B cell (primary cell): Measurements from ENCODE around the gene PDHB. TPM values are rescaled to one million over a fixed set of nuclear protein-coding genes. Genes with fewer than 3 reads are reported as not detected.

ENCODE experiments used
- ATAC-seq: fragments of 200-7000 bp; cut with Tn5 transposase; one replicate; pipeline ENCODE4 v1.10.0; 2021; ENCODE audit warnings: low read depth, mild to moderate bottlenecking, moderate number of reproducible peaks, moderate library complexity
- CTCF ChIA-PET: fragments of 350-600 bp; sonication (Branson Sonifier 250); formaldehyde crosslinking; loops from one replicate; lab custom pipeline; 2021; ENCODE audit warnings: antibody characterized with exemption, inconsistent platforms; lab: Charles Lee
- POLR2A ChIA-PET: fragments of 350-600 bp; sonication (Branson Sonifier 250); formaldehyde crosslinking; loops from one replicate; lab custom pipeline; 2021; ENCODE audit warnings: antibody characterized with exemption; lab: Charles Lee
- DNase-seq: peaks from one replicate; pipeline ENCODE4 v3.0.0; 2013
- H2AFZ ChIP-seq: 2 replicates; pipeline ENCODE4 v1.6.1; 2012; ENCODE audit warnings: mild to moderate bottlenecking, low read depth, low read length; ENCODE audit not compliant: insufficient read depth, poor library complexity, severe bottlenecking
- H3K27ac ChIP-seq, 2 donors: 1 replicate in 1 of 2; 2 replicates in 1 of 2; pipeline ENCODE4 v1.5.1; 2012 to 2013; ENCODE audit warnings: low read length in 2 of 2, mild to moderate bottlenecking in 2 of 2, moderate library complexity in 1 of 2
- H3K27me3 ChIP-seq, 4 experiments: fragments of 200-600 bp in 1 of 4; sonication (generic) in 1 of 4; replicated peaks in 1 of 4; 1 replicate in 2 of 4; 2 replicates in 2 of 4; pipeline versions ENCODE4 v1.6.1 to v1.7.0; 2013 to 2016; ENCODE audit warnings: low read length in 3 of 4, mild to moderate bottlenecking in 2 of 4, mixed read lengths in 1 of 4, moderate library complexity in 1 of 4; ENCODE audit not compliant: insufficient read depth in 4 of 4, control insufficient read depth in 3 of 4; ENCODE audit errors: control extremely low read depth in 1 of 4
- H3K36me3 ChIP-seq, 2 experiments: replicated peaks in 1 of 2; 1 replicate in 1 of 2; 2 replicates in 1 of 2; pipeline versions ENCODE4 v1.6.1 to v1.7.1; 2013; ENCODE audit warnings: low read length in 1 of 2; ENCODE audit not compliant: insufficient read depth in 2 of 2, control insufficient read depth in 1 of 2; ENCODE audit errors: control extremely low read depth in 1 of 2, extremely low read depth in 1 of 2
- H3K4me1 ChIP-seq, 2 donors: fragments of 200-600 bp in 1 of 2; sonication (generic) in 1 of 2; 1 replicate in 1 of 2; 2 replicates in 1 of 2; pipeline versions ENCODE4 v1.5.1 to v1.6.1; 2013 to 2017; ENCODE audit warnings: low read length in 2 of 2; ENCODE audit not compliant: control insufficient read depth in 2 of 2, insufficient read depth in 2 of 2
- H3K4me2 ChIP-seq: replicated peaks from 2 replicates; pipeline ENCODE3; 2012; ENCODE audit warnings: mild to moderate bottlenecking, low read depth, low read length; ENCODE audit not compliant: poor library complexity, severe bottlenecking
- H3K4me3 ChIP-seq, 5 experiments: fragments of 200-600 bp in 1 of 5; sonication (generic) in 1 of 5; 1 replicate in 3 of 5; 2 replicates in 2 of 5; pipeline versions ENCODE4 v1.5.1 to v1.7.0; 2011 to 2016; ENCODE audit warnings: low read length in 4 of 5, mild to moderate bottlenecking in 4 of 5, low read depth in 2 of 5, control low read depth in 1 of 5, moderate library complexity in 1 of 5; ENCODE audit not compliant: insufficient read depth in 1 of 5; ENCODE audit errors: control extremely low read depth in 1 of 5, extremely low read depth in 1 of 5
- H3K79me2 ChIP-seq: fragments of 200-600 bp; sonication (generic); one replicate; pipeline ENCODE4 v1.6.0; 2016; ENCODE audit warnings: low read length; ENCODE audit not compliant: control insufficient read depth, insufficient read depth
- H3K9ac ChIP-seq: fragments of 200-600 bp; sonication (generic); 2 replicates; pipeline ENCODE4 v1.6.1; 2017; ENCODE audit warnings: mild to moderate bottlenecking, low read length, moderate library complexity
- H3K9me3 ChIP-seq, 3 donors: one replicate each; pipeline versions ENCODE4 v1.6.1 to v1.7.1; 2013; ENCODE audit warnings: low read length in 2 of 3; ENCODE audit not compliant: control insufficient read depth in 2 of 3, insufficient read depth in 1 of 3; ENCODE audit errors: control extremely low read depth in 1 of 3
- H4K20me1 ChIP-seq: 2 replicates; pipeline ENCODE4 v1.6.0; 2012; ENCODE audit warnings: mild to moderate bottlenecking, low read length; ENCODE audit not compliant: insufficient read depth, control insufficient read depth, poor library complexity, severe bottlenecking
- H3K27ac Mint-ChIP-seq: one replicate; pipeline ENCODE4 v1.8.0; 2021; ENCODE audit warnings: mixed read lengths
- H3K27me3 Mint-ChIP-seq: one replicate; pipeline ENCODE4 v1.8.0; 2021; ENCODE audit warnings: mixed read lengths
- H3K4me1 Mint-ChIP-seq: one replicate; pipeline ENCODE4 v1.8.0; 2021; ENCODE audit warnings: mixed read lengths
- H3K4me3 Mint-ChIP-seq: one replicate; pipeline ENCODE4 v1.8.0; 2021; ENCODE audit warnings: mixed read lengths
- H3K9me3 Mint-ChIP-seq: one replicate; pipeline ENCODE4 v1.8.0; 2022; ENCODE audit warnings: mixed read lengths; ENCODE audit not compliant: insufficient read depth
- CTCF ChIP-seq: fragments of 200-600 bp; IDR thresholded peaks from one replicate; pipeline ENCODE4 v1.8.0; 2022; ENCODE audit warnings: antibody characterized with exemption, mild to moderate bottlenecking
- EZH2 ChIP-seq: IDR thresholded peaks from 2 replicates; pipeline ENCODE4 v1.6.1; 2012; ENCODE audit warnings: borderline replicate concordance, low read depth, mild to moderate bottlenecking, moderate library complexity, low read length; ENCODE audit not compliant: insufficient read depth, poor library complexity, severe bottlenecking
- WGBS: methylation state at CpG from one replicate; pipeline ENCODE4 v1.1.5; 2013; ENCODE audit warnings: missing lambda C conversion rate; ENCODE audit not compliant: insufficient coverage; 5-methylcytosine and 5-hydroxymethylcytosine counted together
- intact Hi-C: fragments of 100-400 bp; cut with micrococcal nuclease; formaldehyde crosslinking; loops from one replicate; pipeline ENCODE4 v1.10.0; 2022
- polyA plus RNA-seq: library from polyadenylated mRNA; depleted of rRNA; stranded (reverse); fragments of >200 nt; gene quantifications from 2 replicates; pipeline ENCODE4 v1.2.3, GENCODE V29; 2012
- total RNA-seq, 2 donors: library from RNA; stranded (reverse); fragments of 120-200 nt in 1 of 2; gene quantifications; 1 replicate in 1 of 2; 2 replicates in 1 of 2; pipeline versions ENCODE4 v1.2.3 to v1.2.4, GENCODE V29; 2013 to 2022

Gene PDHB
- total and polyA plus RNA-seq, 2 donors (not counting 1 experiment from before 2014, with no cell fraction given), result 21.7 to 67.2 TPM

- Mint-ChIP-seq H3K27me3 (peaks cover 5% of the 10 kb centered on the region), H3K4me3 (peak overlapping the region; percentile 50), H3K9me3 (no peaks in the 10 kb centered on the region), H3K27ac (peak overlapping the region; percentile 37), H3K4me1 (peaks cover 18% of the 10 kb centered on the region)
- H4K20me1 ChIP-seq, result no peaks in the 10 kb centered on the region
- peak overlapping the region in 1 of 2 donors; percentile 29 for H3K27ac ChIP-seq
- no peak overlapping the region for H3K4me3 ChIP-seq
- no peaks in the 10 kb centered on the region for H3K79me2 ChIP-seq
- no peaks in the 10 kb centered on the region for H3K36me3 ChIP-seq
- CTCF ChIA-PET, result interaction anchor here (0.8 to 2.1 kb wide), 5 partner anchors 8 to 162 kb away, joined by 3 to 7 read pairs (median 3); partner anchors contain the start of gene KCTD6
- peak; percentile 43 for ATAC-seq
- WGBS, result 50% methylated on average over 2 of the region's 8 CpGs
- POLR2A ChIA-PET, result no interaction called here
- no peaks in the 10 kb centered on the region for H3K9me3 ChIP-seq
- H3K27me3 ChIP-seq, result no peaks in the 10 kb centered on the region
- peak overlapping the region; percentile 18 for H3K4me2 ChIP-seq
- intact Hi-C loops, result no loop called here
- H2AFZ ChIP-seq, result no peak overlapping the region
- TF ChIP-seq CTCF, result no peak
- TF ChIP-seq EZH2, result no peak
- H3K4me1 ChIP-seq, result peaks cover 8 to 9% of the 10 kb centered on the region in 2 donors
- peak; percentile 52 for DNase-seq
- H3K9ac ChIP-seq, result no peak overlapping the region
Measured at GRCh38 chr3:58482917-58483636, 49.4 kb upstream of the PDHB start.

GRCh38 chr3:58480309-58480708, 46.7 kb upstream of the PDHB start:
- no peak overlapping the region for H3K27ac Mint-ChIP-seq
- Histone ChIP-seq H3K4me3 (no peak overlapping the region), H3K9ac (no peak overlapping the region), H3K4me2 (no peak overlapping the region), H3K79me2 (no peaks in the 10 kb centered on the region), H3K27ac (no peak overlapping the region), H2AFZ (no peak overlapping the region), H4K20me1 (no peaks in the 10 kb centered on the region), H3K27me3 (no peaks in the 10 kb centered on the region), H3K4me1 (peaks cover 14 to 20% of the 10 kb centered on the region in 2 donors), H3K36me3 (no peaks in the 10 kb centered on the region), H3K9me3 (no peaks in the 10 kb centered on the region)
- no peaks in the 10 kb centered on the region for H3K27me3 Mint-ChIP-seq
- TF ChIP-seq EZH2 (no peak), CTCF (no peak)
- CTCF ChIA-PET, result interaction anchor here (0.9 to 1.4 kb wide), 2 partner anchors 11 to 150 kb away, joined by 3 read pairs; no protein-coding TSS in a partner anchor
- H3K4me3 Mint-ChIP-seq, result no peak overlapping the region
- POLR2A ChIA-PET, result no interaction called here
- H3K9me3 Mint-ChIP-seq, result no peaks in the 10 kb centered on the region
- intact Hi-C loops, result no loop called here
- DNase-seq (no peak), ATAC-seq (no peak)
- 100% methylated on average over 1 of the region's 2 CpGs for WGBS
- H3K4me1 Mint-ChIP-seq, result peaks cover 18% of the 10 kb centered on the region
